ENCODE results near the gene MEGF11. TPM values are rescaled to one million over a fixed set of nuclear protein-coding genes. Genes with fewer than 3 reads are reported as not detected.

MEGF11 gene
- total and polyA plus RNA-seq, 9 donors = 0.04 to 11.4 (median 0.40) TPM; not detected in 2

DNA sequence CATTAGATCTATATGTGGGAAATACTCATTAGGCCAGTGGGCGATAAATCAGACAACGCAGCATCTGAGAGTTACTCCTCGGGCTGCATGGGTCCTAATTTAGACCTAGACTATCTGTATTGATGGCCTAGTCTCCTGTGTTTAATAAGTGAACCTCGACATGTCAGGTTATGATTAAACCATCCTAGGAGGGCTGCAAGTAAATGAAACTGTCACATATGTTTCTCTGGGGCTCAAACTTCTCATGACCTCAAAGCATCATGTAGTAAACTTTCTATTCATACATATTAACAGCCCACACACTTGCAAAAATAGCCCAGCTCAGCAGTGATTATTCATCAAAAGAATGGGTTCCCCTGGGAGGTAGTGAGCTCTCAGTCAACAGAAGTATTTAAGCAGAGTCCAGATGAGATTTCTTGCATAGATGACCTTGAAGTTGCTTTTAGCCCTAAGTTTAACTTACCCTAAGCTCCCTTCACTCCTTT lies 332.7 kb downstream of the MEGF11 start:
- Histone ChIP-seq H3K27me3 (no peaks in the 10 kb centered on the region), H3K4me1 (ENCODE audit: insufficient read depth) (peaks cover 8% of the 10 kb centered on the region), H3K4me3 (no peak overlapping the region), H3K36me3 (no peaks in the 10 kb centered on the region), H3K9me3 (no peaks in the 10 kb centered on the region), H3K27ac (no peak overlapping the region)
- 58 to 66% (median 64%) methylated on average over 4 of the region's 4 CpGs for WGBS, 3 donors
- intact Hi-C loops (cut with DNase I) = no loop called here
- DNase-seq = no peak
- no peak for TF ChIP-seq EP300 (IDR thresholded peaks at IDR 0.05)
- TF ChIP-seq POLR2A (IDR thresholded peaks at IDR 0.05) = no peak
- TF ChIP-seq, protein P1, sequence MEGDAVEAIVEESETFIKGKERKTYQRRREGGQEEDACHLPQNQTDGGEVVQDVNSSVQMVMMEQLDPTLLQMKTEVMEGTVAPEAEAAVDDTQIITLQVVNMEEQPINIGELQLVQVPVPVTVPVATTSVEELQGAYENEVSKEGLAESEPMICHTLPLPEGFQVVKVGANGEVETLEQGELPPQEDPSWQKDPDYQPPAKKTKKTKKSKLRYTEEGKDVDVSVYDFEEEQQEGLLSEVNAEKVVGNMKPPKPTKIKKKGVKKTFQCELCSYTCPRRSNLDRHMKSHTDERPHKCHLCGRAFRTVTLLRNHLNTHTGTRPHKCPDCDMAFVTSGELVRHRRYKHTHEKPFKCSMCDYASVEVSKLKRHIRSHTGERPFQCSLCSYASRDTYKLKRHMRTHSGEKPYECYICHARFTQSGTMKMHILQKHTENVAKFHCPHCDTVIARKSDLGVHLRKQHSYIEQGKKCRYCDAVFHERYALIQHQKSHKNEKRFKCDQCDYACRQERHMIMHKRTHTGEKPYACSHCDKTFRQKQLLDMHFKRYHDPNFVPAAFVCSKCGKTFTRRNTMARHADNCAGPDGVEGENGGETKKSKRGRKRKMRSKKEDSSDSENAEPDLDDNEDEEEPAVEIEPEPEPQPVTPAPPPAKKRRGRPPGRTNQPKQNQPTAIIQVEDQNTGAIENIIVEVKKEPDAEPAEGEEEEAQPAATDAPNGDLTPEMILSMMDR (IDR thresholded peaks at IDR 0.05) = no peak

DNA sequence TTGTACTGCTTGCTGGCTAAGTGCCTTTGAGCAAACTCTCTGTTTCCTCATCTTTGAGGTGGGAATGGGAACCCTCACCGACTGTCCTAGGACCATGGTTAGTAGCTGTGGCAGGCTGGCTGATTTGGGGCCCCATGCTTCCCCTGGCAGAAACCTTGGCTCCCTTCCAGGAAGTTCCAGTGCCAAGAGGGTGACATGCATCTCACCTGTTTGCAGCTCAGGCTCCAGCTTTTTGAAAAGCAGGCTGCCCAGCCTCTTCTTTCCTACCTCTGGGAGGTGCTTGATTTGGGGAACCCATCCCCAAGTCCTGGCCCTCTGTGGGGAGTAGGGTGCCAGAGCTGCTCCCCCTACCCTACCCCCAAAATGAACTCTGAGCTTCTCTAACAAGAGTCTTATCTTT lies 333.4 kb downstream of the MEGF11 start:
- Histone ChIP-seq H3K36me3 (no peaks in the 10 kb centered on the region), H3K27me3 (no peaks in the 10 kb centered on the region), H3K27ac (no peak overlapping the region), H3K9me3 (no peaks in the 10 kb centered on the region), H3K4me1 (ENCODE audit: insufficient read depth) (peaks cover 8% of the 10 kb centered on the region), H3K4me3 (no peak overlapping the region)
- TF ChIP-seq POLR2A (IDR thresholded peaks at IDR 0.05) (no peak), EP300 (IDR thresholded peaks at IDR 0.05) (no peak)
- TF ChIP-seq, protein P1 (IDR thresholded peaks at IDR 0.05) = no peak
- 42 to 85% (median 75%) methylated on average over 1 of the region's 1 CpG for WGBS, 3 donors
- DNase-seq = no peak
- intact Hi-C loops (cut with DNase I) = no loop called here

DNA sequence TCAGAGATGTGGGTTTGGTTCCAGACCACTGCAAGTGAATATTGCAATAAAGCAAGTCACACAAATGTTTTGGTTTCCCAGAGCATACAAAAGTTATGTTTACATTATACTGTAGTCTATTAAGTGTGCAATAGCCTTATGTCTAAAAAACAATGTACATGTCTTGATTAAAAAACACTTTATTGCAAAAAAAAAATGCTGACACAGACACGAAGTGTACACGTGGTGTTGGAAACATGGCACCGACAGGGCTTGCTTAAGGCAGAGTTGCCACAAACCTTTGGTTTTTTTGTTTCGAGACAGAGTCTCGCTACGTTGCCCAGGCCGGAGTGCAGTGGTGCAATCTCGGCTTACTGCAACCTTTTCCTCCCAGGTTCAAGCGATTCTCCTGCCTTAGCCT lies 334.2 kb downstream of the MEGF11 start:
- TF ChIP-seq EP300 (IDR thresholded peaks at IDR 0.05) (no peak), POLR2A (IDR thresholded peaks at IDR 0.05) (no peak)
- TF ChIP-seq, protein P1 (IDR thresholded peaks at IDR 0.05) = no peak
- Histone ChIP-seq H3K27ac (no peak overlapping the region), H3K27me3 (no peaks in the 10 kb centered on the region), H3K36me3 (no peaks in the 10 kb centered on the region), H3K4me1 (ENCODE audit: insufficient read depth) (peaks cover 8% of the 10 kb centered on the region), H3K4me3 (no peak overlapping the region), H3K9me3 (no peaks in the 10 kb centered on the region)
- no peak for DNase-seq
- WGBS, 3 donors = 91 to 95% (median 92%) methylated on average over 9 of the region's 9 CpGs
- intact Hi-C loops (cut with DNase I) = loop anchor here in 2 of 4 donors (5.0 to 10.0 kb wide), 2 partner anchors 365 to 368 kb away; no protein-coding TSS in a partner anchor

DNA sequence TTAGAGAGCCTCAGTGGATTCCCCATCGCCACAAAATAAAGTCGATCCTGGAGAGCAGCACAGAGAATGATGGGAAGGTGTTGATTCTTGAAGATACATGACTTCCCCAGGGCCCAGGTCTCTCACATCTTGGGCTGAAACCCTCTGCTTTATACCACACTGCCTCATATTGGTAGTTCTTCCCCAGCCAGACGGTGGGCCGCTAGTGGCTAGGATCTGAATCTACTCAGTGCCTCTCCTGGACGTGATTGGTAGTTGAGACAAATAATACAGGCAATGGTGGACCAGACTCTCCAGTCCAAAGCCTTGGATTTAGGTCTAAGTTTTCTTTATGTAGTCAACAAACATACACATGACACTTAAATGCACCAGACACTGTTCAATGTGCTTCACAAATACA lies 334.6 kb downstream of the MEGF11 start:
- no peak for DNase-seq
- intact Hi-C loops (cut with DNase I) = loop anchor here in 2 of 4 donors (5.0 to 10.0 kb wide), 2 partner anchors 366 to 368 kb away; no protein-coding TSS in a partner anchor
- H3K27me3 ChIP-seq = no peaks in the 10 kb centered on the region
- TF ChIP-seq, protein P1 (IDR thresholded peaks at IDR 0.05) = no peak
- TF ChIP-seq POLR2A (IDR thresholded peaks at IDR 0.05) = no peak
- no peak for TF ChIP-seq EP300 (IDR thresholded peaks at IDR 0.05)
- no peak overlapping the region for H3K27ac ChIP-seq
- 93 to 94% (median 93%) methylated on average over 5 of the region's 5 CpGs for WGBS, 3 donors
- H3K4me3 ChIP-seq = no peak overlapping the region
- H3K36me3 ChIP-seq = no peaks in the 10 kb centered on the region
- peaks cover 8% of the 10 kb centered on the region for H3K4me1 ChIP-seq (ENCODE audit: insufficient read depth)
- H3K9me3 ChIP-seq = no peaks in the 10 kb centered on the region
